PFSK-1 (cell line): ENCODE results near the gene VTA1.

Source experiments
- FOXP2 ChIP-seq: optimal IDR thresholded peaks from 2 replicates; pipeline ENCODE3; 2011; ENCODE audit warnings: borderline replicate concordance, control low read depth, inconsistent platforms; ENCODE audit not compliant: insufficient read depth; ENCODE audit errors: extremely low read length, extremely low read depth
- POLR2AphosphoS5 ChIP-seq: IDR thresholded peaks from 2 replicates; pipeline ENCODE4 v1.6.1; 2012; ENCODE audit warnings: low read depth, mild to moderate bottlenecking, control low read depth, low read length, moderate library complexity
- REST ChIP-seq, 2 experiments: IDR thresholded peaks; 2 replicates each; pipeline versions ENCODE4 v1.6.1 to v1.8.0; 2011 to 2012; ENCODE audit warnings: low read depth in 2 of 2, low read length in 2 of 2, control low read depth in 1 of 2, inconsistent platforms in 1 of 2, mild to moderate bottlenecking in 1 of 2, moderate library complexity in 1 of 2; ENCODE audit not compliant: insufficient read depth in 1 of 2
- SIN3A ChIP-seq: IDR thresholded peaks from 2 replicates; pipeline ENCODE4 v1.6.1; 2012; ENCODE audit warnings: mild to moderate bottlenecking, low read length, moderate library complexity, borderline replicate concordance; ENCODE audit not compliant: insufficient read depth
- TAF1 ChIP-seq: IDR thresholded peaks from 2 replicates; pipeline ENCODE4 v1.6.1; 2012; ENCODE audit warnings: low read length, control low read depth, borderline replicate concordance; ENCODE audit not compliant: insufficient read depth

GRCh38 chr6:142238881-142239280, 91.8 kb downstream of the VTA1 start:
- no peak for TF ChIP-seq POLR2AphosphoS5
- TF ChIP-seq FOXP2, result no peak
- TF ChIP-seq SIN3A, result no peak
- TF ChIP-seq REST (IDR thresholded peaks at IDR 0.05; ENCODE audit: insufficient read depth in 1 of 2, low read depth in 2 of 2, low read length in 2 of 2), result no peak
- TF ChIP-seq TAF1, result no peak
